Thyroid gland (tissue), 4 donors: Measurements from ENCODE around the gene VCP. TPM values are rescaled to one million over a fixed set of nuclear protein-coding genes. Genes with fewer than 3 reads are reported as not detected.
A peak's percentile ranks its signal among the peaks of the same experiment; 100 is the strongest.

ENCODE experiments used
- DNase-seq, 2 donors: peaks; one replicate each; pipeline ENCODE4 v3.0.0-alpha.2; 2019
- H3K27ac ChIP-seq, 3 donors: fragments of 200-600 bp; sonication (generic); 1 replicate in 2 of 3; 2 replicates in 1 of 3; pipeline ENCODE4 v1.5.1; 2016 to 2019; ENCODE audit warnings: mild to moderate bottlenecking in 1 of 3, moderate library complexity in 1 of 3
- H3K27me3 ChIP-seq: fragments of 200-600 bp; sonication (generic); one replicate; pipeline ENCODE4 v1.5.1; 2019
- H3K36me3 ChIP-seq, 2 donors: fragments of 200-600 bp; sonication (generic); one replicate each; pipeline ENCODE4 v1.5.1; 2016 to 2019
- H3K4me1 ChIP-seq, 2 donors: fragments of 200-600 bp; sonication (generic); one replicate each; pipeline ENCODE4 v1.5.1; 2017 to 2019
- H3K4me3 ChIP-seq, 3 donors: fragments of 200-600 bp; sonication (generic); replicated peaks in 1 of 3; 1 replicate in 2 of 3; 2 replicates in 1 of 3; pipeline ENCODE4 v1.5.1; 2016; ENCODE audit warnings: mild to moderate bottlenecking in 1 of 3
- H3K9me3 ChIP-seq: fragments of 200-600 bp; sonication (generic); one replicate; pipeline ENCODE4 v1.5.1; 2017
- CTCF ChIP-seq, 6 experiments: fragments of 200-600 bp in 3 of 6; fragments of 450-650 bp in 3 of 6; sonication (generic) in 3 of 6; IDR thresholded peaks; one replicate each; pipeline ENCODE4 v1.5.1; 2016 to 2019; ENCODE audit warnings: antibody characterized with exemption in 6 of 6, mild to moderate bottlenecking in 2 of 6, inconsistent platforms in 1 of 6, moderate library complexity in 1 of 6
- POLR2A ChIP-seq, 2 donors: fragments of 450-650 bp; IDR thresholded peaks; one replicate each; pipeline ENCODE4 v1.6.1; 2017; ENCODE audit warnings: antibody characterized with exemption in 2 of 2, mild to moderate bottlenecking in 2 of 2, moderate library complexity in 1 of 2
- WGBS, 2 donors: methylation state at CpG; one replicate each; pipeline ENCODE4 v1.1.5; 2017; 5-methylcytosine and 5-hydroxymethylcytosine counted together
- intact Hi-C: fragments of 100-400 bp; cut with DNase I; formaldehyde crosslinking; loops from one replicate; pipeline ENCODE4 v1.15.1; 2023
- total RNA-seq, 4 donors: library from RNA; depleted of rRNA; stranded (reverse); fragments of >200 nt; gene quantifications; one replicate each; pipeline ENCODE4 v1.2.3, GENCODE V29; 2016

The VCP gene
- total RNA-seq, 4 donors from 2014 or later: 150 to 260 (median 233) TPM

DNA sequence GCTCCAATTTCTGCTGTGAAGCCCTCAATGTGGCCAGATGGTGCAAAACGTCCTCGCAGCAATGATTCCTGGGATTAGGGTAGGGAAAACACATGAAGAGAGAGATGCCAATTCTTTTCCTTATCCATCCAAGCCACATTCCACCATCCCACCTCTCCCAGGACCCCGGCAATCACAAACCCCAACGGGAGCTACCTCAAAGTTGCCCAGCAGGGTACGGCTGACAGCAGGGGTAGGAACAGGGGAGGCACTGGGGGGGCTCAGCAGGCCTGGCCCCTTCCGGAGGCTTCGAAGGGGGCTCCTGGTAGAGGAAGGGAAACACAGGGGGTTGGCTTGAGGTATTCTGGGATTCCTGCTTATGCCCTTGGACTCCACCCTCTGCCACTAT, 33.9 kb upstream of the VCP start:
- peaks cover 35 to 39% of the 10 kb centered on the region in 2 donors for H3K36me3 ChIP-seq
- TF ChIP-seq CTCF (IDR thresholded peaks at IDR 0.05): no peak
- no peak for TF ChIP-seq POLR2A (IDR thresholded peaks at IDR 0.05)
- WGBS, 2 donors: 90 to 94% methylated on average over 7 of the region's 7 CpGs

GRCh38 chr9:35105571-35106342, 33.3 kb upstream of the VCP start:
- TF ChIP-seq POLR2A (IDR thresholded peaks at IDR 0.05) (no peak), CTCF (IDR thresholded peaks at IDR 0.05) (no peak)
- H3K36me3 ChIP-seq: peaks cover 37 to 39% of the 10 kb centered on the region in 2 donors
- intact Hi-C loops: no loop called here
- no peaks in the 10 kb centered on the region for H3K9me3 ChIP-seq
- H3K4me3 ChIP-seq: no peak overlapping the region
- 91 to 97% methylated on average over 13 of the region's 13 CpGs for WGBS, 2 donors
- no peak overlapping the region for H3K27ac ChIP-seq
- no peaks in the 10 kb centered on the region for H3K27me3 ChIP-seq
- no peak for DNase-seq
- peaks cover 21 to 24% of the 10 kb centered on the region in 2 donors for H3K4me1 ChIP-seq

More for the DNA sequence above, 33.9 kb upstream of the VCP start:
- Histone ChIP-seq H3K27me3 (no peaks in the 10 kb centered on the region), H3K4me3 (no peak overlapping the region), H3K27ac (no peak overlapping the region), H3K9me3 (no peaks in the 10 kb centered on the region), H3K4me1 (peaks cover 25 to 26% of the 10 kb centered on the region in 2 donors)
- intact Hi-C loops: no loop called here
- no peak for DNase-seq

- Histone ChIP-seq H3K27ac (no peak overlapping the region), H3K4me3 (no peak overlapping the region), H3K36me3 (peaks cover 40 to 43% of the 10 kb centered on the region in 2 donors), H3K27me3 (no peaks in the 10 kb centered on the region), H3K9me3 (no peaks in the 10 kb centered on the region), H3K4me1 (peaks cover 14 to 18% of the 10 kb centered on the region in 2 donors)
- 88 to 92% methylated on average over 12 of the region's 12 CpGs for WGBS, 2 donors
- DNase-seq: no peak
- intact Hi-C loops: no loop called here
- no peak for TF ChIP-seq POLR2A (IDR thresholded peaks at IDR 0.05)
- no peak for TF ChIP-seq CTCF (IDR thresholded peaks at IDR 0.05)
These were observed 32.7 kb upstream of the VCP start for GRCh38 chr9:35105126-35105525.

DNA sequence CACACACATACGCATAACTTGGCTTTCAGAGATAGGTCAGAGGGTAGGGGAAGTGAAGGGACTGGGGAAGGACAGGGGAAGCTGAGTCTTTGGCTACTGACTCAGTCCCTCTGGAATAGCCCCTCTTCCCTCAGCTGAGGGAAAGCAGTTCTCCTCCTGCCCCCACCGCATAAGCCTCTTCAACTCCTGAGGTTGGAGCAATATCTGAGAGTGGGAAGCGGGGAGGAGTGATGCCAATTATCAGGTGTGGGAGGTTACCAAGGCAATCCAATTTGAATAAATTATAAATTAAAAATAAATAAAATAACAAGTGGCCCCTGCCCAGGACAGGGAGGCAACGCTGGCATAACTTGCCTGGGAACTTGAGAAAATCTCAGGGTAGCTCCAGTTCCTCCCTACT, 32.2 kb upstream of the VCP start:
- TF ChIP-seq CTCF (IDR thresholded peaks at IDR 0.05): no peak
- TF ChIP-seq POLR2A (IDR thresholded peaks at IDR 0.05): no peak
- WGBS, 2 donors: 91 to 92% methylated on average over 4 of the region's 4 CpGs
- H3K4me3 ChIP-seq: no peak overlapping the region
- no peak overlapping the region for H3K27ac ChIP-seq
- H3K9me3 ChIP-seq: no peaks in the 10 kb centered on the region
- no peaks in the 10 kb centered on the region for H3K27me3 ChIP-seq
- H3K36me3 ChIP-seq: peaks cover 45 to 48% of the 10 kb centered on the region in 2 donors
- DNase-seq: no peak
- H3K4me1 ChIP-seq: peaks cover 14 to 16% of the 10 kb centered on the region in 2 donors
- intact Hi-C loops: no loop called here

- 38% methylated on average over 5 of the region's 5 CpGs for WGBS, 2 donors
- no peak for TF ChIP-seq POLR2A (IDR thresholded peaks at IDR 0.05)
- no peak for TF ChIP-seq CTCF (IDR thresholded peaks at IDR 0.05)
- H3K36me3 ChIP-seq: peaks cover 48% of the 10 kb centered on the region in 2 donors
- DNase-seq: no peak
- no peaks in the 10 kb centered on the region for H3K9me3 ChIP-seq
- peak overlapping the region; percentile 51 to 86 (median 72) for H3K27ac ChIP-seq
- peak overlapping the region in 1 of 3 donors; percentile 51 for H3K4me3 ChIP-seq
- intact Hi-C loops: no loop called here
- peaks cover 14 to 16% of the 10 kb centered on the region in 2 donors for H3K4me1 ChIP-seq
- no peaks in the 10 kb centered on the region for H3K27me3 ChIP-seq
These were observed 31.3 kb upstream of the VCP start for GRCh38 chr9:35103660-35104191.
